ENCODE data around the gene PIP5K1A.
A peak's percentile ranks its signal among the peaks of the same experiment; 100 is the strongest.
"Not testable (repeated sequence)": the region's sequence is repeated elsewhere in the genome, so short reads cannot be mapped to it uniquely, and the experiment has no call there.

Gene PIP5K1A

GRCh38 chr1:151198254-151199127 is at the start of gene PIP5K1A:
PIP5K1A (plus strand) TSS chr1:151198552; CDS start chr1:151198997, 445 bp downstream.
- peak; percentile 100 for DNase-seq (ENCODE audit: low spot score)

- DNase-seq (ENCODE audit: low spot score), result peak; percentile 56
These were observed 41.9 kb upstream of the PIP5K1A start, which contains the start of gene TNFAIP8L2 for GRCh38 chr1:151156515-151156819. TNFAIP8L2 (plus strand) TSS chr1:151156649; CDS start chr1:151158698, 2,049 bp downstream.

- DNase-seq (ENCODE audit: low spot score), result no peak
These were observed 41.3 kb upstream of the PIP5K1A start for GRCh38 chr1:151157067-151157531.

- no peak for DNase-seq (ENCODE audit: low spot score)
These were observed 40.0 kb upstream of the PIP5K1A start for GRCh38 chr1:151158326-151158725.

- no peak for DNase-seq (ENCODE audit: low spot score)
These were observed 39.6 kb upstream of the PIP5K1A start for GRCh38 chr1:151158751-151159251.

- DNase-seq (ENCODE audit: low spot score), result no peak
These were observed 39.0 kb upstream of the PIP5K1A start for GRCh38 chr1:151159373-151159772.

GRCh38 chr1:151164732-151165280 is 33.5 kb upstream of the PIP5K1A start:
- no peak for DNase-seq (ENCODE audit: low spot score)

- DNase-seq (ENCODE audit: low spot score), result no peak
These were observed 33.0 kb upstream of the PIP5K1A start for GRCh38 chr1:151165281-151165737.

- peak; percentile 94 for DNase-seq (ENCODE audit: low spot score)
These were observed 32.4 kb upstream of the PIP5K1A start, which contains the start of the genes LYSMD1 and SCNM1 for GRCh38 chr1:151165738-151166504. LYSMD1 (minus strand) TSS chr1:151165902; CDS start chr1:151165258, 644 bp downstream. SCNM1 (plus strand) TSS chr1:151166144; CDS start chr1:151166153, 9 bp downstream.

GRCh38 chr1:151166505-151166956 is 31.8 kb upstream of the PIP5K1A start:
- DNase-seq (ENCODE audit: low spot score), result no peak

GRCh38 chr1:151167116-151167515 is 31.2 kb upstream of the PIP5K1A start:
- no peak for DNase-seq (ENCODE audit: low spot score)

- DNase-seq (ENCODE audit: low spot score), result no peak
These were observed 27.2 kb upstream of the PIP5K1A start for GRCh38 chr1:151171190-151171589.

- DNase-seq (ENCODE audit: low spot score), result no peak
These were observed 23.2 kb upstream of the PIP5K1A start for GRCh38 chr1:151175041-151175741.

GRCh38 chr1:151175863-151176262 is 22.5 kb upstream of the PIP5K1A start, which contains the start of gene TMOD4:
TMOD4 (minus strand) TSS chr1:151175981; CDS start chr1:151174875, 1,106 bp downstream.
- DNase-seq (ENCODE audit: low spot score), result peak; percentile 50

- DNase-seq (ENCODE audit: low spot score), result no peak
These were observed 21.8 kb upstream of the PIP5K1A start for GRCh38 chr1:151176514-151177045.

- no peak for DNase-seq (ENCODE audit: low spot score)
These were observed 14.1 kb upstream of the PIP5K1A start for GRCh38 chr1:151184211-151184610.

- no peak for DNase-seq (ENCODE audit: low spot score)
These were observed 11.1 kb upstream of the PIP5K1A start for GRCh38 chr1:151187205-151187604.

GRCh38 chr1:151188667-151189066 is 9.7 kb upstream of the PIP5K1A start:
- not testable (repeated sequence) for DNase-seq (ENCODE audit: low spot score)

- DNase-seq (ENCODE audit: low spot score), result peak; percentile 90
These were observed 8.5 kb upstream of the PIP5K1A start, which contains the start of gene VPS72 for GRCh38 chr1:151189637-151190445. VPS72 (minus strand) TSS chr1:151190197; CDS start chr1:151190121, 76 bp downstream.

- no peak for DNase-seq (ENCODE audit: low spot score)
These were observed 6.3 kb upstream of the PIP5K1A start for GRCh38 chr1:151192047-151192446.
